Thyroid gland (tissue), 4 donors: ENCODE results near the gene GPR78. TPM values are rescaled to one million over a fixed set of nuclear protein-coding genes. Genes with fewer than 3 reads are reported as not detected.

ENCODE experiments used
- DNase-seq, 2 donors: peaks; one replicate each; pipeline ENCODE4 v3.0.0-alpha.2; 2019
- H3K27ac ChIP-seq, 3 donors: fragments of 200-600 bp; sonication (generic); 1 replicate in 2 of 3; 2 replicates in 1 of 3; pipeline ENCODE4 v1.5.1; 2016 to 2019; ENCODE audit warnings: mild to moderate bottlenecking in 1 of 3, moderate library complexity in 1 of 3
- H3K27me3 ChIP-seq: fragments of 200-600 bp; sonication (generic); one replicate; pipeline ENCODE4 v1.5.1; 2019
- H3K36me3 ChIP-seq, 2 donors: fragments of 200-600 bp; sonication (generic); one replicate each; pipeline ENCODE4 v1.5.1; 2016 to 2019
- H3K4me1 ChIP-seq, 2 donors: fragments of 200-600 bp; sonication (generic); one replicate each; pipeline ENCODE4 v1.5.1; 2017 to 2019
- H3K4me3 ChIP-seq, 3 donors: fragments of 200-600 bp; sonication (generic); replicated peaks in 1 of 3; 1 replicate in 2 of 3; 2 replicates in 1 of 3; pipeline ENCODE4 v1.5.1; 2016; ENCODE audit warnings: mild to moderate bottlenecking in 1 of 3
- H3K9me3 ChIP-seq: fragments of 200-600 bp; sonication (generic); one replicate; pipeline ENCODE4 v1.5.1; 2017
- POLR2A ChIP-seq, 2 donors: fragments of 450-650 bp; IDR thresholded peaks; one replicate each; pipeline ENCODE4 v1.6.1; 2017; ENCODE audit warnings: antibody characterized with exemption in 2 of 2, mild to moderate bottlenecking in 2 of 2, moderate library complexity in 1 of 2
- WGBS, 2 donors: methylation state at CpG; one replicate each; pipeline ENCODE4 v1.1.5; 2017; 5-methylcytosine and 5-hydroxymethylcytosine counted together
- intact Hi-C: fragments of 100-400 bp; cut with DNase I; formaldehyde crosslinking; loops from one replicate; pipeline ENCODE4 v1.15.1; 2023
- total RNA-seq, 4 donors: library from RNA; depleted of rRNA; stranded (reverse); fragments of >200 nt; gene quantifications; one replicate each; pipeline ENCODE4 v1.2.3, GENCODE V29; 2016
- TF ChIP-seq, protein P1 (sequence below), 6 experiments: fragments of 200-600 bp in 3 of 6; fragments of 450-650 bp in 3 of 6; sonication (generic) in 3 of 6; IDR thresholded peaks; one replicate each; pipeline ENCODE4 v1.5.1; 2016 to 2019; ENCODE audit warnings: antibody characterized with exemption in 6 of 6, mild to moderate bottlenecking in 2 of 6, inconsistent platforms in 1 of 6, moderate library complexity in 1 of 6

The GPR78 gene
- total RNA-seq, 4 donors from 2014 or later: not detected

DNA sequence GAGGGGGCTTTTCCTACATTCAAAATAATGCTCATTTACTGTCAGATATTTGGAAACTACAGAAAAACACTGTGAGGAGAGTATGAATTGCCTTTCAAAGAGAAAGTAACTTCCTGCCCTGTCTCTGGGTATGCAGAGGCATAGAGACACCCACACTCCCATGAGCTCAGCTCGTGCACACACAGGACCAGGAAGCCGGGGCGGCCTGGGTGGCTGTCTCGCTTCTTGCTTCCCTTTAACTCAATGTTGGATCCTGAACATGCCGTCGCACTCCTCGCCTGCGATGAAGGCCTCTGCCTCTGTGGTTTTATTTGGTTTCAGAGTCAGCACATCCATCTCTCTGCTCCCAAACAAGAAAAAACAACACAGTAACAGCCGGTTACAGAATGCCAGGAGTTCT is 40.1 kb upstream of the GPR78 start:
- TF ChIP-seq, protein P1, sequence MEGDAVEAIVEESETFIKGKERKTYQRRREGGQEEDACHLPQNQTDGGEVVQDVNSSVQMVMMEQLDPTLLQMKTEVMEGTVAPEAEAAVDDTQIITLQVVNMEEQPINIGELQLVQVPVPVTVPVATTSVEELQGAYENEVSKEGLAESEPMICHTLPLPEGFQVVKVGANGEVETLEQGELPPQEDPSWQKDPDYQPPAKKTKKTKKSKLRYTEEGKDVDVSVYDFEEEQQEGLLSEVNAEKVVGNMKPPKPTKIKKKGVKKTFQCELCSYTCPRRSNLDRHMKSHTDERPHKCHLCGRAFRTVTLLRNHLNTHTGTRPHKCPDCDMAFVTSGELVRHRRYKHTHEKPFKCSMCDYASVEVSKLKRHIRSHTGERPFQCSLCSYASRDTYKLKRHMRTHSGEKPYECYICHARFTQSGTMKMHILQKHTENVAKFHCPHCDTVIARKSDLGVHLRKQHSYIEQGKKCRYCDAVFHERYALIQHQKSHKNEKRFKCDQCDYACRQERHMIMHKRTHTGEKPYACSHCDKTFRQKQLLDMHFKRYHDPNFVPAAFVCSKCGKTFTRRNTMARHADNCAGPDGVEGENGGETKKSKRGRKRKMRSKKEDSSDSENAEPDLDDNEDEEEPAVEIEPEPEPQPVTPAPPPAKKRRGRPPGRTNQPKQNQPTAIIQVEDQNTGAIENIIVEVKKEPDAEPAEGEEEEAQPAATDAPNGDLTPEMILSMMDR (IDR thresholded peaks at IDR 0.05): no peak
- TF ChIP-seq POLR2A (IDR thresholded peaks at IDR 0.05): no peak
- peaks cover 20 to 32% of the 10 kb centered on the region in 2 donors for H3K4me1 ChIP-seq
- no peaks in the 10 kb centered on the region for H3K36me3 ChIP-seq
- DNase-seq: no peak
- no peaks in the 10 kb centered on the region for H3K27me3 ChIP-seq
- H3K4me3 ChIP-seq: no peak overlapping the region
- intact Hi-C loops: no loop called here
- no peaks in the 10 kb centered on the region for H3K9me3 ChIP-seq
- H3K27ac ChIP-seq: no peak overlapping the region
- WGBS, 2 donors: 79 to 95% methylated on average over 8 to 9 of the region's 9 CpGs

DNA sequence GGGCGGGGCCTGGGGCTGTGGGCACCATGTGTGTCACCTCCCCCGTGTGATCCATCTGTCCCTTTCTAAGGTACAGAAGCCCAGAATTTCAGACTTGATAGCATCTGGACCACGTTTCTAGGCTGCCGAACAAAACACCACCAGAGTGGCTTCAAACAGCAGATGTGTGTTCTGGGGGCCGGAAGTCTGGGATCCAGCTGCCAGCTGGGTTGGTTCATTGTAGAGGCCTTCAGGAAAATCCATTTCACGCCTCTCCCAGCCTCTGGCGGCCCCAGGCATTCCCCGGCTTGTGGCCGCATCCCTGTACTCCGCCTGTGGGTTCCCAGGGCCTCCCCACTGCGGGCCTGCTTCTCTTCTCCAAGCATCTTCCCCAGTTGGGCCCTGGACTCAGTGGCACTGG is 39.6 kb upstream of the GPR78 start:
- no peaks in the 10 kb centered on the region for H3K36me3 ChIP-seq
- 78 to 91% methylated on average over 2 to 10 of the region's 11 CpGs for WGBS, 2 donors
- H3K27me3 ChIP-seq: no peaks in the 10 kb centered on the region
- H3K4me3 ChIP-seq: no peak overlapping the region
- intact Hi-C loops: no loop called here
- no peaks in the 10 kb centered on the region for H3K9me3 ChIP-seq
- no peak overlapping the region for H3K27ac ChIP-seq
- peaks cover 15 to 27% of the 10 kb centered on the region in 2 donors for H3K4me1 ChIP-seq
- TF ChIP-seq, protein P1 (IDR thresholded peaks at IDR 0.05): no peak
- TF ChIP-seq POLR2A (IDR thresholded peaks at IDR 0.05): no peak
- DNase-seq: no peak

DNA sequence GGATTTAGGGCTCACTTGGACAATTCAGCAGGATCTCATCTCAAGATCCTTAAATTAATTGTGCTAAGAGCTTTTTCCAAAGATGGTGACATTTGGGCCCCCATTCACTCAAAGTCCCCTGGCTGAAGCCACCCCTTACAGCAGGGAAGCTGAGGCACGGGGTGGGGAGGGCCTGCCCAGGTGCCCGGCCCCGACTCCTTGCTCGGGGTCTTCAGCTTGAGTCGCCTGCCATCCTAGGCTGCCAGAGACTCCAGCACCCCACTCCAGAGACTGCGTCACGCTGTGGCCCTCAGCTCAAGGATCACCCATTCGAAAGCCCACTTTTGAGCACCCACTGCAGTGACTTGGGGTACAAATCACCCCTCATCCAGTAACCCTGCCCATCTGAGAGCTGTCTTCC is 39.2 kb upstream of the GPR78 start:
- 81 to 92% methylated on average over 7 to 8 of the region's 8 CpGs for WGBS, 2 donors
- intact Hi-C loops: no loop called here
- no peak for DNase-seq

DNA sequence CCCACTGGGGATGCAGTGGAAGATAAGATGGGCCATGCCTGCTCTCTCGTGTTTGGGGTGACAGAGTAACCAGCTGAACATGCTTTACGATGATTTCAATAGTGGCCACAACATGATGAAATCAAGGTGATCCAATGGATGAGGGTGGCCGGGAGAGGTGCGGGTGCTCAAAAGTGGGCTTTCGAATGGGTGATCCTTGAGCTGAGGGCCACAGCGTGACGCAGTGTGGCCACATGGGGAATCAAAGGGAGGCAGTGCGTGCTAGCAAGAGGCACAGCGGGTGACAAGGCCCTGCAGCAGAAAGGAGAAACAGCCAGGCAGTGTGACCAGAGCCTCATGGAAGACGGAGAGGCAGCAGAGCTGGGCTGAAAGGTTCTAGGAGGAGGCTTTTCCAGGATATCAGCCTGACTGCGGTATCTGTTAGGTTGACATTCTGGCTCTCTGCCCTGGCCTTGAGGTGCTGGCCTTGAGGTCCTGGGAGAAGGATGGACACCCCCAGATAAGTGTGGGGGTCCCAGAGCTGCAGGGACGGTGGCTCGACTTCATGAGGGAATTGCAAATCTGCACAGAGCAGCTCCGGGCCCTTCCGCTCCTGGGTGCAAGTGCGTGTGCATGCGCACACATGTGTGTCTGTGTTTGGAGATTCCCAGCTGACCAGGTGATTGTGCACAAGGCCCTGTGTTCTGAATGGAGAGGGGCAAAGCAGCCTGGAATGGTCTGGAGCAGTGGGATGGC is 38.0 kb upstream of the GPR78 start:
- WGBS, 2 donors: 87 to 91% methylated on average over 17 of the region's 17 CpGs
- no peak for TF ChIP-seq POLR2A (IDR thresholded peaks at IDR 0.05)
- TF ChIP-seq, protein P1 (IDR thresholded peaks at IDR 0.05): no peak
- intact Hi-C loops: no loop called here
- Histone ChIP-seq H3K4me3 (no peak overlapping the region), H3K4me1 (peaks cover 7 to 12% of the 10 kb centered on the region in 2 donors), H3K36me3 (no peaks in the 10 kb centered on the region), H3K27me3 (no peaks in the 10 kb centered on the region), H3K27ac (no peak overlapping the region), H3K9me3 (no peaks in the 10 kb centered on the region)
- DNase-seq: no peak

More for the DNA sequence above, 39.2 kb upstream of the GPR78 start:
- Histone ChIP-seq H3K9me3 (no peaks in the 10 kb centered on the region), H3K4me1 (peaks cover 15 to 23% of the 10 kb centered on the region in 2 donors), H3K27ac (no peak overlapping the region), H3K36me3 (no peaks in the 10 kb centered on the region), H3K27me3 (no peaks in the 10 kb centered on the region), H3K4me3 (no peak overlapping the region)
- TF ChIP-seq POLR2A (IDR thresholded peaks at IDR 0.05): no peak
- TF ChIP-seq, protein P1 (IDR thresholded peaks at IDR 0.05): no peak

DNA sequence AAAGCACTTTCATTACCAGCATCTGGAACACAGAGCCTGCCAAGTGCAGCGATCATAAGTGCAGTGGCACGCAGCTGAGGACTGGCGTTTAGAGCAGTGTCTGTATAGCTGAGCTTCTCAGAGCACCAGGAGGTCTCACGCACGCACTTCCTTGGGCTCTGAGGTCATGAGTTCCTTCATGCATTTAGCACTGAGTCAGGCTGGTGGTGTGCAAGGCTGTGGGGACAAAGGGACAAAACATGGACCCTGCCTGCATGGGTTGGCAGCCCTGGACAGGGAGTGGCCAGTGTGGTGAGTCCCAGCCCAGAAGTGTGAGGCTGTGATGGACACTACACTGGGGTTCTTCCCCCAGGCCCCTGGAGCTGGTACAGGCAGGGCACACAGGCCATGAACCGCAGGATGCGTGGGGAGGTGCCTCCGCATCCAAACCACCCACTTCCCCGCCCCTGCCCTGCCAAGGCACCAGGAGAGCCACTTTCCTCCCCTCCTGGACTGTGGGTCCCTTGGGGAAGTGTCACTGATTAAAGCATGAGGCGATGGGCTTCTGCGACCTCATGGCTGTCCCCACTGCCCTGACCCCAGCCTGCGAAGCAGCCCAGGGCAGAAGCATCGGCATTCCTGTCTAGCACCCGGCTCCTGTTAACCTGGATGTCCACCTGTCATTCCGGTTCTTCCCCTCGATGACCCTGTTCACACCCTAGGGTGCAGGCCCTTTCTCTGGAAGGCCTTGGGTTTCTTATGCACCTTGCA is 37.2 kb upstream of the GPR78 start:
- no peaks in the 10 kb centered on the region for H3K36me3 ChIP-seq
- TF ChIP-seq, protein P1 (IDR thresholded peaks at IDR 0.05): no peak
- no peak for TF ChIP-seq POLR2A (IDR thresholded peaks at IDR 0.05)
- peaks cover 0 to 4% of the 10 kb centered on the region in 2 donors for H3K4me1 ChIP-seq
- 68 to 82% methylated on average over 9 to 16 of the region's 16 CpGs for WGBS, 2 donors
- no peak overlapping the region for H3K27ac ChIP-seq
- no peaks in the 10 kb centered on the region for H3K9me3 ChIP-seq
- H3K27me3 ChIP-seq: no peaks in the 10 kb centered on the region
- DNase-seq: no peak
- no peak overlapping the region for H3K4me3 ChIP-seq
- intact Hi-C loops: no loop called here
